ENCODE results near the gene SRPK3.

Gene SRPK3

GRCh38 chrX:153772316-153773217, 8.3 kb upstream of the SRPK3 start:
- no peak for DNase-seq (ENCODE audit: low read depth)
- H3K4me3 ChIP-seq (ENCODE audit: control insufficient read depth, low read depth, low read length), result no peak overlapping the region
- no peak for TF ChIP-seq CTCF (conservative IDR thresholded peaks at IDR 0.05; ENCODE audit: control insufficient read depth, insufficient read depth, low read depth, low read length)

GRCh38 chrX:153773218-153773611, 7.6 kb upstream of the SRPK3 start:
- H3K4me3 ChIP-seq (ENCODE audit: control insufficient read depth, low read depth, low read length), result no peak overlapping the region
- no peak for TF ChIP-seq CTCF (conservative IDR thresholded peaks at IDR 0.05; ENCODE audit: control insufficient read depth, insufficient read depth, low read depth, low read length)
- DNase-seq (ENCODE audit: low read depth), result no peak

GRCh38 chrX:153773741-153774575, 6.9 kb upstream of the SRPK3 start:
- H3K4me3 ChIP-seq (ENCODE audit: control insufficient read depth, low read depth, low read length), result no peak overlapping the region
- DNase-seq (ENCODE audit: low read depth), result no peak
- TF ChIP-seq CTCF (conservative IDR thresholded peaks at IDR 0.05; ENCODE audit: control insufficient read depth, insufficient read depth, low read depth, low read length), result no peak

GRCh38 chrX:153774576-153775292, 6.1 kb upstream of the SRPK3 start:
- no peak for DNase-seq (ENCODE audit: low read depth)
- no peak overlapping the region for H3K4me3 ChIP-seq (ENCODE audit: control insufficient read depth, low read depth, low read length)
- TF ChIP-seq CTCF (conservative IDR thresholded peaks at IDR 0.05; ENCODE audit: control insufficient read depth, insufficient read depth, low read depth, low read length), result no peak

- TF ChIP-seq CTCF (conservative IDR thresholded peaks at IDR 0.05; ENCODE audit: control insufficient read depth, insufficient read depth, low read depth, low read length), result no peak
- no peak for DNase-seq (ENCODE audit: low read depth)
- no peak overlapping the region for H3K4me3 ChIP-seq (ENCODE audit: control insufficient read depth, low read depth, low read length)
Observed at GRCh38 chrX:153775293-153776119, 5.3 kb upstream of the SRPK3 start.

Data from fibroblast of mammary gland (primary cell).